Raji (cell line): ENCODE results near the gene ARHGAP28.

Source experiments
- POLR2A ChIP-seq: IDR thresholded peaks from 2 replicates; pipeline ENCODE4 v1.6.1; 2011; ENCODE audit warnings: low read depth, low read length, control low read depth; ENCODE audit not compliant: insufficient read depth

Gene ARHGAP28

DNA sequence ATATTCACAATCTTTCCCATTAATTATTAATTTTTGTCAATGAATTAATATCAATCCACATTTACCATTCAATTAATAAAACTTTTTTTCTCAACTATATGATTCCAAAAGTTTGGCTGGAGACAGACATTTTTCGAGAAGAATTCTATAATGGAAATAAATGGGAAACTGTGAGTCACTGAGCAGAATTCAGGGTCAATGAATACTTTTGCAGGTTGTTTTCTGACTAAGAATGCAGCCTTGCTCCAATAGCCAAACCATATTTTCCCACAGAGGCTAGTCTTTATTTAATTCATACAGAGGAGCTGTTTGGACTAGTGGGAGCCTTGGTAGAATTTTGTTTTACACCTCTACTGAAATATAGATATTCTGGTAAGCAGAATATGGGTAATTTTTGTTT lies 82.3 kb downstream of the ARHGAP28 start:
- no peak for TF ChIP-seq POLR2A

DNA sequence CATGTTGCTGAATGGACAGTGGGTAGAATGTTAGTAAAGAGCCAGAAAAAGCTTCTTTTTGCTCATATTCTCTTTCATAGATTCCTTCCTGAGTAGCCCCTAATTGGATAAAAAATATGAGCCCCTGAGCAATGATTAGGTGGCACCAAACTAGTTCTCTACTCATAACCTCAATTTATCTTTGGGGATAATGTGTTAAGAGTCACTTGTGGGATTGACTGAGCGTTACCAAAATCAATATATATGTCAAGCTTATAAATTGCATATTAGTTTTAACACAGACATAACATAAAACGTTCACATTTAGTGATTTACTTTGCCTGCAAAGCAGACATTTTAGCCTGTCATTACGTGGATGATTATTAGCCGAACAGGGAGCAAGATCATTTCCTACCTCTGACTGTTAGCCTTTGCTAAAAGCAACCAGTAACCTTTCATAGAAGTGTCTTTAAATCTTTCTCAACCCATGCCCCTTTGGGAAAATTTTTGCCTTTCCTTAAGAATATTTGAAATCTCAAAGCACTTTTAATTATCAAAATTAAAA lies 85.4 kb downstream of the ARHGAP28 start:
- no peak for TF ChIP-seq POLR2A

DNA sequence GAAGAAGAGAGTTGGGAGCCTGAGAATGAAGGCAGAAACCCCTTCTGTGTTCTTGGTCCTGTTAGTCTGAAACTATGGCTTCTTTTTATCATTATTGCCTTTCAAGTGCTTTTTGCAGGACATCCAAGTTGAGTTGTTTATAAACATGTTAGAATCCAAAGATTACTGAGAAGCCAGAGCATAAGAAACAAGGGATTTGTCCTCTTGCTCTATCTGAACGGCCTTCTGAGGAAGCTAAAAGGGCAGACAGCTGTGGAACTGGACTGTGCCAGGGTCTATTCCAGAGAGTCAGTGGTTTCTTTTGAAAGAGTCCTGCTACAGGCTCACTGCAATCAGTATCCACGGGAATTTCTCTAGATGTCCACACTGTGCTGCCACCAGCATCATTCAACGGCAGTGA lies 86.6 kb downstream of the ARHGAP28 start:
- no peak for TF ChIP-seq POLR2A

DNA sequence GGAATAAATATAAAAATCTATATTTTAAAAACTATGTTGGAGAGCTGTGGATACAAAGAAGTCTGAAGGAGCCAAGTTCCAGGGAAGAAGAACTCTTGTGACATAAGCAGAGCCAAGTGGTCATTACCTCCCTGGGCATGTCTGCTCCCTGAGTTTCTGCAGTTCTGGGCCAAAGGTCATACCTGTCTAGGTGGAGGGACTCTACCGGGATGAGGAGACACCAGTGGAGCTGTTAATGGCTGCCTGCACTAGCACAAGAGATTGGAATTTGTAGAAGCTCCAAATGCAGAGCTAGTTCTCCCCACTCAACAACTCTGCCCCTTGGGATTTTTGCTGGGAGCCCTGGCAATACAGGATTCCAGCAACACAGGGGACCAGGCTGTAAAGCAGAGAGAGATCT lies 89.8 kb downstream of the ARHGAP28 start:
- TF ChIP-seq POLR2A, result no peak

DNA sequence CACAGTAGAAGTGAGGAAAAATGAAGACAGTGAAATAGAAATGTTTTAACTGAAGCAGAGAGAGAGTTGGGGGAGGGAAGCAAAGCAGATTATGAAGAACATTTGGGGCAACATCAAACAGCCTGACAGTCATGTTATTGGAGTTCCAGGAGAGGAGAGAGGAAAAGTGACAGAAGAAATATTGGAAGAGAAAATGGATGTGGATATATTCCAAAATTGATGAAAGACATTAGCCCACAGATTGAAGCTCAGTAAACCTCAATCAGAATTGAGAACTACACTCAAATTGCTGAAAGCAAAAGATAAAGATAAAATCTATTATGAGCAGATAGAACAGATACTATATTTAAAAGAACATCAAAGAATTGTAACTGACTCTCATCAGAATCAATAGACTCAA lies 90.8 kb downstream of the ARHGAP28 start:
- TF ChIP-seq POLR2A, result no peak

DNA sequence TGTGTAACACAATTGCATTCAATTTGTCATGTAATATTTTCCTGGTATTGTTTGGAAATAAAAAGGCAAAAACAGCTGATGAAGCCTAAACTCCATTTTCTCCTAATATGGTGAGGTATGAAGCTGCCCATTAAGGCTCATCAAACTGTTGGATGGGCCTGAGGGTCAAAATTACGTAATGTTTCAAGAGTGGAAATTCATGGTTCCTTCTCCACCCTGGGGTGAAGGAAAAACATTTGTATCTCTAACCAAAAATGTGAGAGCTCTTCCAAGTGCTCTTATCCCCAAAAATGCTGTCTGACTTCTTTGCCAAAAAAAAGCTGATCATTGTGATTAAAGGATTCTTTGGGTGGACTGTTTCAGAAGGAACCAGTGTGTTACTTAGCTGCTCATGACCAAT lies 91.8 kb downstream of the ARHGAP28 start:
- TF ChIP-seq POLR2A, result no peak

DNA sequence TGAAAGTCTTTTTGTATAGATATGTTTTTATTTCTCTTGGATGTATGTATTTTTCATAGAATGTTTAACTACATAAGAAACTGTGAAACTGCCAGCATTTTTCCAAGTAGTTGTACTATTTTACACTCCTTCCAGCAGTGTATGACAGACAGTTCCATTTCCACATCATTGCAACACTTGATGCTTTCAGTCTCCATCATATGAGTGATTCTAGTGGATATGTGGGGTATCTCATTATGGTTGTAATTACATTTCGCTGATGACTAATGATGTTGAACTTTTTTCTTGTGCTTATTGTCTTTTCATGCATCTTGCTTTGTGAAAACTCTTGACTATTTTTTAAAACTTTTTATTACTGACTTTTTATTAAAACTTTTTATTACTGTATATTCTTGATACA lies 101.4 kb downstream of the ARHGAP28 start:
- TF ChIP-seq POLR2A, result no peak

DNA sequence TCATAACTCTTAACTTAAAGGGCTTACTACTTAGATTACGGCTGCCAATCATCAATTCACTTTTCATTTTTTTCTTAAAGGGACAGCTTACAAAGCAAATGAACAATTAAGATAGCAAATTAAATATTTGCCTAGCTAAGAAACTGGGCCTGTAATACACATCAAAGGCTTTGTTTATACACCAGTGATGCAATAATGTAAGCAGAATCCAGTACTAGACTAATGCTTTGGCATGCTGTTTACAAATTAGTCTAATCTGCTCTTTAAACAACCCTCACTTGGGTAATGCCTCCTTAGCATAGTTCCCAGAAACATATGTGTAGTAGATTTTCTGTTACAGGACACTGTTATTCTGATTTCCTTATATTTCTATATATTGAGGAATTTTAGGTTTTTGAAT lies 105.8 kb downstream of the ARHGAP28 start:
- TF ChIP-seq POLR2A, result no peak

DNA sequence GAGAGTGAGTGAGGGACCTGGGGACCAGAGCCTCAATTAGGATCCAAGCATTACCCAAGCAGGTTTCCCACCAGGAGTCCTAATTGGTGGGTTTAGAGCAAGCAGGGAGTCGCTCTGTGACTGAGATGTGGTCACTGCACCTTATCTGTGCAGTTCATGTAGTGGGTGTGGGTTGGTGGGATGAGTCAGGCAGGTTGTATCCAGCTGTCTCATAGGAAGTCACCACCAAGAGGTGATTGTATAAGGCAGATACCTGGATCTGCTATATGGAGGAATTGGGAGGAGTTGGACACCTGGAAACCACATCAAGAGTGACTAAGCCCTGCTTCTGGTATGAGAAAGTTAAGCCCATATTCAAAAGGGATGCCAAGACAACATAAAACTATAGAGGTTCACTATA lies 106.8 kb downstream of the ARHGAP28 start:
- TF ChIP-seq POLR2A, result no peak

DNA sequence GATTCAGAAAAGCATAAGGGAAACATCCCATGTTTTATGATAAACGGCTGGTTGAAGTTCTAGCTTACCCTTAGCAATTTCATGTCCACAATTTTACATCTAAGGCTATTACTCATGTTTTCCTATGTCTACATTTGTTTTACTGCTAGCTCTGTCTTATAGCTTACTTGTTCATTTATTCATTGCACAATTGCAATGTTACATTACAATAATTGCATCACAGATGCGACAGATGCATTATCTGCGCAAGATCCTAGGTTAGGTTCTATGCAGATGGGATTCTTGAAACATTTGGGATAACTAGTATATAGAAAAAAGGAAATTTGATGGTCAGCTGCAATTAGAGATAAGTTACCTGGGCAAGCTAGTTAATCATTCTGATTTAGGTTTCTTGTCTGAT lies 108.4 kb downstream of the ARHGAP28 start:
- no peak for TF ChIP-seq POLR2A

DNA sequence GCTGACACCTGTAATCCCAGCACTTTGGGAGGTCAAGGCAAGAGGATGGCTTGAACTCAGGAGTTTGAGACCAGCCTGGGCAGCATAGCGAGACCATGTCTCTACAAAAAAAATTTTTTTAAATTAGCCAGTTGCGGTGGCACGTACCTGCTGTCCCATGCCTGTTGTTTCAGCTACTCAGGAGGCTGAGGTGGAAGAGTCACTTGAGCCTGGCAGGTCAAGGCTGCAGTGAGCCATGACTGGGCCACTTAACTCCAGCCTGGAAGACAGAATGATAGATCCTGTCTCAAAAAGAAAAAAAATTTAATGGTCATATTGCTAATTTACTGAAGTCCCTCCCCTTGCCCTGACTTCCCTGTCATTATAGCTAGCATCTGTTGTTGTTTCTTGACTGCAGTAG lies 112.6 kb downstream of the ARHGAP28 start:
- no peak for TF ChIP-seq POLR2A

DNA sequence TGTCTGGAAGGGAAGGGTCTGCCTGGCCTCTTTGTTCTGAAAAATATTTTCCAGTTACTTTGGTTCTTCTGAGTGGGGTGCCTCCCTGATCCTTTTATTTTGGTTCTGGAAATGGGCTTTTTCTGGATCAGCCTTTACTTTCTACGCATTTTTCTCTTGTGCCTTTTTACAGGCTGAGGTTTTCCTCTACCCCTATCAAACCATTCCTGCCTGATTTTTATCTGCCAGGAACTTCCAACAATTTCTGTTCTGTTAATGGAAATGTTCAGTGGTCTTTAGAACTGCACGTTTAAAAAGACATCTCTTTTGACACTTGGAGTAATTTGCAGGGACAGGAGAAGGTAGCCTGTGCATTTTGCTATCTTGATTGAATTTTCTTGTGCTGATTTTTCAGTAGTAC lies 113.8 kb downstream of the ARHGAP28 start:
- no peak for TF ChIP-seq POLR2A

DNA sequence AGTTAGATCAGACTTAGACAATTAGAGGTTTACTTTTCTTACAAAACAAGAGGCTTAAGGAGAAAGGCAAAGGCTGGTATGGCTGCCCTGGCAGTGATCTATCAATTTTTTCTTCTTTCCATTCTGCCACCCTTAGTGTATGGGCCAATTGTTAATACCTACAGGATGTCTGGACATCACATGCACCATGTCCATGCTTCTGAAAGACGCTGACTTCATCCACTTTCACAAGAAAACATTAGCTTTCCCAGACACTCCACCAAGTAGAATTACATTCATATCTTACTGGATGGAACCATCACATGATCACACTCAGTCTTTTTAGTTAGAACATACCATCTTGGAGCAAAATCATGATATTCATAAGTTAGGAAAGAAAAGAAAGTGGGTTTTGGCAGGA lies 120.9 kb downstream of the ARHGAP28 start:
- no peak for TF ChIP-seq POLR2A

DNA sequence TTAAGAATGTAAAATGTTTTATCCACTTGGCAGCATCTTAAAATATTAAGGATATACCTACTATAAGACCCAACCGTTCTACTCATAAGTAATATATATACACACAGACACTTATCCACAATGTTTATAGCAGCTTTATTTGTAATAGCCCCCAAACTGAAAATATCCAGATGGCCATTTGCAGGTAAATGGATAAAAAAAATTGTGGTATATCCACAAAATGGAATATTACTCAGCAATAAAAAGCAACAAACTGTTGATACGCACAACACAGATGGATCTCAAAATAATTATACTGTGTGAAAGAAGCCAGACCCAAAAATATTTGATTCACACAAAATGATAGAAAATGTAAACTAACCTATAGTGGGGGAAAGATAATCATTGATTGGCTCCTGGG lies 122.0 kb downstream of the ARHGAP28 start:
- no peak for TF ChIP-seq POLR2A

DNA sequence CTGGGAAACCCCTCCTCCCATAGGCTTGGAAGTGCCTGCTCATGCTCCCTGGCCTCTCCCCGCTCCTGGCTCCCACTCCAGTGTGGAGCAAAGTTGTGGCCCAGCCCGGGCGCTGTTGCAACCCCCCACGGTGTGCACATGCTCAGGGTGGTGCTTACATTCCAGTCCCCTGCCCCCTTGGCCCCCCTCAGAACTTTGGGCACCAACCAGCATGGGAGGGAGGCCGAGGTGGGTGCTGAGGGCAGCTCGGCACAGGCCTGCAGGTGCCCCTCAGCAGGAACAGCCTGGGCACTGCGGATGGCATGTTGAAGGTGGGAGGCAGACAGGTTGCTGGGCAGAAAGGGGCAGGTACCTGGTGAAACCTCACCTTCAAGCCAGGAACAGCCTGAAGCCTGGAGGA lies 125.3 kb downstream of the ARHGAP28 start:
- TF ChIP-seq POLR2A, result no peak

DNA sequence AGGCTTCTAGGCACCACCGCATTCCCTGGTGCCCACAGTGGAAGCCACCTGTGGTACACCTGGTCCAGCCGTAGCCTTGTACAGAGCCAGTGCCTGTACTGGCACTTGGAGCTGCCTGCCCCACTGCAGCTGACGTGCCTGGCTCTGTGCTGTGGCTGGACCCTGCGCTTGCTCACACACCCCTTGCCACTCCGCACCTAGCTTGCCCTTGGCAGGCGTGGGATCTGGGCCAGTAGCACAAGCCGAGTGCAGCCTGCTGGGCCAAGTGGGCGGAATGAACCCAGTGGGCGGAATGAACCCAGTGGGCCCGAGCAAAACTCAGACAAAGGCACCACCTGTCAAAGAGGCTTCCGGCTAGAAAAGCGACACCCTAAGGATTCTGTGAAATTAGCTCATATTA lies 126.3 kb downstream of the ARHGAP28 start:
- no peak for TF ChIP-seq POLR2A

DNA sequence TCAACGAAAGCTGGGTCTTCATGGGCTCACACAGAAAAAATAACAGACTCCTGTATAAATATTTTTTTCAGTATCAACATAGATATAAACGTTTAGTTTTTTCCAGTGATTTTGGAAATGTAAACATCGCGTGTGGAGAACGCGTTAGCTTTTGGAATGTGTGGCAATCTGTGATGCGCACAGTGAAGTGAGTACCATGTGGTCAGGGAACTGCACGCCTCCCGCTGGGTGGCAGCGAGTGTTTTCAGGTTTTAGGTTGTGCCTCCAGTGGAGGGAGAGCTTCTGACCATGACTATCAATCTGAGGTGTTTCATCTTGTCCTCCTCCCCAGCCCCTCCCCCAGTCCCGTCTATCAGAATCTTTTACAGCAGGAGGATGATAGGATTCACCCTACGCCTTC lies 127.8 kb downstream of the ARHGAP28 start:
- TF ChIP-seq POLR2A, result no peak

DNA sequence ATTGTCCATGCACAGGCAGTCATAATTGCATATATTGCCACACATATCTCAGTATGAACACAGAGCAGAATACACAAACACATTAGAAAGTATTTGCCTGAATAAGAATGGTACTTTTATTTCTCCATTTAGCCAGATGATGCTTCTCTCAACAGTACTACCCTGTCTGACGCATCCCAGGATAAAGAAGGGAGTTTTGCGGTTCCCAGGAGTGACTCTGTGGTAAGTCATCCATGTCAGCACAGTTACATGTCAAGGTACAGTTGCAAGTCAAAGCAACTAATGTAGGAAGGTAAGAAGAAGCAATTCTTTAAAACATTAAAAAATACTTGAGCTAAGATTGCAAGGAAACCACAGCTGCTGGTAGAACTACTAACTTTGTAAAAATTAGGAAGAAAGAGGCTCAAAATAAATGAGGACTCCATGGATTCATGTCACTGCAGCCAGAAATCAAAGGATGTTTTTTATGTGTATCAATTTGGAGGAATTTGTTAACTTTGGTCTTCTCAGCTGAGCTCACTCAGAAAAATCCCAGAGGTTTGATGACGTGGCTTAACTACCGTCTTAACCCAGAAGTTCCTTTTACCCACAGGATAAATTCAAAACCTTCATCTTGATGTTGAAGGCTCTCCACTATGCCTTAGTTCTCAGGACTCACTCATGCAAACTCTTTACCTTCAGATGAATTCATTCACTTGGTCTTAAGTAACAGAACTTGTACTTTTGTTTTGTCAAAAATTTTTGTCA lies 130.3 kb downstream of the ARHGAP28 start:
- TF ChIP-seq POLR2A, result no peak
